ENCODE data around the gene TTLL5. TPM values are rescaled to one million over a fixed set of nuclear protein-coding genes. Genes with fewer than 3 reads are reported as not detected.

Gene TTLL5
- polyA plus RNA-seq, 1 experiment, result 24.1 TPM

DNA sequence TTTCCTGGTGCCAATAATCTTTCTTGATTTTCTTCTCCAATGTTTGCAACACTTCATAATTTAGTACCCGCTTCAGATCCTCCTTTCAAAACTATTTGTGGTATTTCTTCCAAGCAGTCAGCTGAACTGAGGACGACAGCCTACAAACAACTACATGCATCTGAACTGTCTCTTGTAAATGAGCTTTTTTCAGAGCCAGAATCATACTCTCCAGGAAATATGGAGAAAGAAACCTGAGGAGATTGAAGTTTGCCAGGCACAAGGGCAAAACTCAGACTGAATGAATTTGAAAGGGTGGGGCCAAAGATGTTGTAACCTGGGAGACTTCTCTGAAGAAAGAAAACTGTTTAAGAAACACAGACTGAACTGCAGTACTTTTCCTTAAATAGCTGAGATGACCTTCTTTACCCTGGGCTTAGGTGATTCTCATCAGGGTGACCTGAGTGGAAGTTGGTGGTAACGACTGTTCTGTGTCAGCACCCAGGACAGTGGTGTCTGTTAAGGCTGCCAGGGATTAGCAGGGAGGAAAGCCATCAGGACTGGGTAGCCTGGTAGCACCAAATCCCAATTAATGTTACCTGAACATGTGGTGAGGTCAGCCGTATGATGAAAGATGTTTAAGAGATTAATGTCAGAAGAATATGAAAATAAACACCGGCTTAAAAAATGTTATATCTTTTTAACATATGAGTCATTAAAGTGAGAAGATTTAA lies 225.7 kb downstream of the TTLL5 start:
- CTCF ChIA-PET, result interaction anchor here (1.7 to 4.0 kb wide), 3 partner anchors 20 to 178 kb away, joined by 5 to 37 read pairs (median 16); no protein-coding TSS in a partner anchor
- TF ChIP-seq, protein P1, sequence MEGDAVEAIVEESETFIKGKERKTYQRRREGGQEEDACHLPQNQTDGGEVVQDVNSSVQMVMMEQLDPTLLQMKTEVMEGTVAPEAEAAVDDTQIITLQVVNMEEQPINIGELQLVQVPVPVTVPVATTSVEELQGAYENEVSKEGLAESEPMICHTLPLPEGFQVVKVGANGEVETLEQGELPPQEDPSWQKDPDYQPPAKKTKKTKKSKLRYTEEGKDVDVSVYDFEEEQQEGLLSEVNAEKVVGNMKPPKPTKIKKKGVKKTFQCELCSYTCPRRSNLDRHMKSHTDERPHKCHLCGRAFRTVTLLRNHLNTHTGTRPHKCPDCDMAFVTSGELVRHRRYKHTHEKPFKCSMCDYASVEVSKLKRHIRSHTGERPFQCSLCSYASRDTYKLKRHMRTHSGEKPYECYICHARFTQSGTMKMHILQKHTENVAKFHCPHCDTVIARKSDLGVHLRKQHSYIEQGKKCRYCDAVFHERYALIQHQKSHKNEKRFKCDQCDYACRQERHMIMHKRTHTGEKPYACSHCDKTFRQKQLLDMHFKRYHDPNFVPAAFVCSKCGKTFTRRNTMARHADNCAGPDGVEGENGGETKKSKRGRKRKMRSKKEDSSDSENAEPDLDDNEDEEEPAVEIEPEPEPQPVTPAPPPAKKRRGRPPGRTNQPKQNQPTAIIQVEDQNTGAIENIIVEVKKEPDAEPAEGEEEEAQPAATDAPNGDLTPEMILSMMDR (IDR thresholded peaks at IDR 0.05; ENCODE audit: low read depth, low read length), result no peak
- POLR2A ChIA-PET, result interaction anchor here (0.7 kb wide), 1 partner anchor 62 kb away, joined by 3 read pairs; no protein-coding TSS in a partner anchor

DNA sequence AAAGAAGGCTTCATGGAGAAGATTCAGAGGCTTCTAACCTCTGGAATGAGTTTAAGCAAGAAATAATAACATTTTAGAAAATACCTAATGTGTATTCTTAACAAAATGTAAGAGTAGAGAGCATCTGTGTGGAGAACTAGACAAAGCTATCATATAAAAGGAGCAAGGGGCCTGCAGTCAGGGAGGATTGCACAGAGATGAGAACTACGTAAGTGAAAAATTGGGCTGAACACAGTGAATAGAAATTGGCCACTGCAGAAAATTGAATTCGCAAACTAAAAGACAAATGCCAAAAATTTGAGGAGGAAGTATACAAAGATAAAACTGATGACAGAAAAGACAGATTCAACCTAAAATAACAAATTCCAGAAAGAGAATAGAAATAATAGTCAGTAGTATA lies 227.9 kb downstream of the TTLL5 start:
- H3K4me3 ChIP-seq (ENCODE audit: low read depth, low read length), result no peak overlapping the region
- CTCF ChIA-PET, result interaction anchor here (0.7 to 3.5 kb wide), 2 partner anchors 17 to 118 kb away, joined by 3 to 37 read pairs; no protein-coding TSS in a partner anchor
- POLR2A ChIA-PET, result no interaction called here
- no peak for DNase-seq (ENCODE audit: low read depth, low spot score)
- TF ChIP-seq, protein P1 (IDR thresholded peaks at IDR 0.05; ENCODE audit: low read depth, low read length), result no peak
- no peak overlapping the region for H3K27ac ChIP-seq (ENCODE audit: low read depth, low read length)
- H3K9me3 ChIP-seq (ENCODE audit: control insufficient read depth, insufficient read depth, low read length), result no peaks in the 10 kb centered on the region
- H3K27me3 ChIP-seq (ENCODE audit: control insufficient read depth, insufficient read depth, low read length), result no peaks in the 10 kb centered on the region

More for the DNA sequence above, 225.7 kb downstream of the TTLL5 start:
- H3K9me3 ChIP-seq (ENCODE audit: control insufficient read depth, insufficient read depth, low read length), result no peaks in the 10 kb centered on the region
- DNase-seq (ENCODE audit: low read depth, low spot score), result no peak
- no peak overlapping the region for H3K4me3 ChIP-seq (ENCODE audit: low read depth, low read length)
- H3K27me3 ChIP-seq (ENCODE audit: control insufficient read depth, insufficient read depth, low read length), result no peaks in the 10 kb centered on the region
- no peak overlapping the region for H3K27ac ChIP-seq (ENCODE audit: low read depth, low read length)

DNA sequence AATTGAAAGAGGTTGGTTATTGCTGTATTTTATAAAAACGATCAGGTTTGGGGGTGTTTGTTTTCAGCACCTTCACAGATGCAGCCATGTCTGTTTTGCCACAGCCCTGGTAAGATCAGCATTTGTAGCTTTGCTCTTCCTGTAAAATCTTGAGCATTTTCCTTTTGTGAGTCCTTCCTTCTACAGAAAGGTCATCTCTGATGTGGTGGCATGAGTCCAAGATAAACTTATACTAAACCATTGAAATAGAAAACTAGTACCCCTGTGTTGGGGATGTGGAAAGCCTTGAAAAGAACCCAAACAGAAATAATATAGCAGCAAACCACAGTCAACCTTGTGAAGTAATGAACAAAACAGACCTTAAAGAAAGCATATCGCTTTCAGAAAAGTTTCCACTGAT lies 235.3 kb downstream of the TTLL5 start:
- POLR2A ChIA-PET, result no interaction called here
- no peak overlapping the region for H3K4me3 ChIP-seq (ENCODE audit: low read depth, low read length)
- H3K27me3 ChIP-seq (ENCODE audit: control insufficient read depth, insufficient read depth, low read length), result no peaks in the 10 kb centered on the region
- H3K27ac ChIP-seq (ENCODE audit: low read depth, low read length), result no peak overlapping the region
- CTCF ChIA-PET, result interaction anchor here (7.6 kb wide), 1 partner anchor 10 kb away, joined by 55 read pairs; no protein-coding TSS in a partner anchor
- no peaks in the 10 kb centered on the region for H3K9me3 ChIP-seq (ENCODE audit: control insufficient read depth, insufficient read depth, low read length)
- no peak for DNase-seq (ENCODE audit: low read depth, low spot score)
- TF ChIP-seq, protein P1 (IDR thresholded peaks at IDR 0.05; ENCODE audit: low read depth, low read length), result no peak

DNA sequence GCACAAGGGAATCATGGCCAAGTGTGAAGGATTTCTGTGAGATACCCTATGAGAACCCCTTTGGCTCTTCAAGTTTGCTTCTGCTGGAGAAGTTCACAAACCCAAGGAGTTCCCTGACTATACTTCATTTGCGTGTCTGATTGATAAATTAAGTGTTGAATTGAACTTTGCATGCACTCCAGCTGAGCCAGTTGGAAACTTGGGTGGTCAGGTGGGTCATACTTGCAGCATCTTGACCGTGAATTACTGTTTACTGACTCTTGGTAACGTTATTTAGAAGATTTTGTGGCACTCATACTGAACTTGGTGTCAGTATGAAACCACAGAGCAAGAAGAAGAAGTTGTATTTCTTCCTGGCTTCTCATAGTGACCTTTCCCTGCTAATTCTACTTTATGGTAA lies 243.3 kb downstream of the TTLL5 start:
- H3K4me3 ChIP-seq (ENCODE audit: low read depth, low read length), result no peak overlapping the region
- ChIA-PET CTCF (interaction anchor here (3.4 to 5.5 kb wide), 3 partner anchors 30 to 195 kb away, joined by 19 to 74 read pairs (median 41); no protein-coding TSS in a partner anchor), POLR2A (no interaction called here)
- H3K9me3 ChIP-seq (ENCODE audit: control insufficient read depth, insufficient read depth, low read length), result no peaks in the 10 kb centered on the region
- TF ChIP-seq, protein P1 (IDR thresholded peaks at IDR 0.05; ENCODE audit: low read depth, low read length), result no peak
- H3K27ac ChIP-seq (ENCODE audit: low read depth, low read length), result no peak overlapping the region
- no peak for DNase-seq (ENCODE audit: low read depth, low spot score)
- H3K27me3 ChIP-seq (ENCODE audit: control insufficient read depth, insufficient read depth, low read length), result no peaks in the 10 kb centered on the region
